A549 (cell line): ENCODE results near the gene PSMC5.

Experiments
- CBX8 ChIP-seq: fragments of 200-600 bp; sonication (generic); IDR thresholded peaks from 2 replicates; pipeline ENCODE4 v1.6.1; 2016
- CHD2 ChIP-seq: fragments of 150-350 bp; IDR thresholded peaks from 2 replicates; pipeline ENCODE4 v1.6.1; 2014; ENCODE audit warnings: low read length; ENCODE audit not compliant: partially characterized antibody
- EP300 ChIP-seq, 2 experiments: fragments of >200 bp; sonication (Bioruptor Twin); formaldehyde crosslinking; IDR thresholded peaks; 2 replicates in 1 of 2; 3 replicates in 1 of 2; pipeline ENCODE4 v1.6.1; 2016 to 2017
- KDM1A ChIP-seq: fragments of 200-600 bp; sonication (generic); IDR thresholded peaks from 2 replicates; pipeline ENCODE4 v1.6.1; 2016; ENCODE audit warnings: low read depth, mild to moderate bottlenecking
- KDM5A ChIP-seq: fragments of 200-600 bp; sonication (generic); IDR thresholded peaks from 2 replicates; pipeline ENCODE4 v1.6.1; 2016; ENCODE audit warnings: antibody characterized with exemption, mild to moderate bottlenecking
- POLR2A ChIP-seq: IDR thresholded peaks from 2 replicates; pipeline ENCODE4 v1.6.1; 2012; ENCODE audit warnings: mild to moderate bottlenecking, low read length
- RARB ChIP-seq: fragments of 250-450 bp; sonication (Bioruptor Pico); IDR thresholded peaks from 2 replicates; pipeline ENCODE4 v1.8.0; 2021; ENCODE audit warnings: mild to moderate bottlenecking, moderate library complexity
- TF ChIP-seq, protein P1 (sequence below): fragments of 450-650 bp; IDR thresholded peaks from 2 replicates; pipeline ENCODE4 v1.6.1; 2014; ENCODE audit warnings: antibody characterized with exemption
- TF ChIP-seq, protein P2 (sequence below): fragments of >200 bp; sonication (Bioruptor Twin); formaldehyde crosslinking; IDR thresholded peaks from 3 replicates; pipeline ENCODE4 v1.5.1; 2016
- TF ChIP-seq, protein P3 (sequence below): IDR thresholded peaks from 2 replicates; pipeline ENCODE4 v1.6.1; 2012

DNA sequence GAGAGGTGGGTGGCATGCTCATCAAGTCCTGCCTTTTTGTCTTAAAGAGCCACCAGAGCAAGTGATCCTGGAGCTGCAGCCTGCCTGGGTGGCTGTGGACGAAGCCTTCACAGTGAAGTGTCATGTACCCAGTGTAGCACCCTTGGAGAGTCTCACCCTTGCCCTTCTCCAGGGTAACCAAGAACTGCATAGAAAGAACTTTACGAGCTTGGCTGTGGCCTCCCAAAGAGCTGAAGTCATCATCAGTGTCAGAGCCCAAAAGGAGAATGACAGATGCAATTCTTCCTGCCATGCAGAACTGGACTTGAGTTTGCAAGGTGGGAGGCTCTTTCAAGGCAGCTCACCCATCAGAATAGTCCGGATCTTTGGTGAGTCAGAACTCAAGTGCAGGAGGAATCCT lies 32.0 kb downstream of the PSMC5 start:
- TF ChIP-seq, protein P1, sequence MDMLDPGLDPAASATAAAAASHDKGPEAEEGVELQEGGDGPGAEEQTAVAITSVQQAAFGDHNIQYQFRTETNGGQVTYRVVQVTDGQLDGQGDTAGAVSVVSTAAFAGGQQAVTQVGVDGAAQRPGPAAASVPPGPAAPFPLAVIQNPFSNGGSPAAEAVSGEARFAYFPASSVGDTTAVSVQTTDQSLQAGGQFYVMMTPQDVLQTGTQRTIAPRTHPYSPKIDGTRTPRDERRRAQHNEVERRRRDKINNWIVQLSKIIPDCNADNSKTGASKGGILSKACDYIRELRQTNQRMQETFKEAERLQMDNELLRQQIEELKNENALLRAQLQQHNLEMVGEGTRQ = no peak
- no peak for TF ChIP-seq POLR2A
- TF ChIP-seq, protein P2, sequence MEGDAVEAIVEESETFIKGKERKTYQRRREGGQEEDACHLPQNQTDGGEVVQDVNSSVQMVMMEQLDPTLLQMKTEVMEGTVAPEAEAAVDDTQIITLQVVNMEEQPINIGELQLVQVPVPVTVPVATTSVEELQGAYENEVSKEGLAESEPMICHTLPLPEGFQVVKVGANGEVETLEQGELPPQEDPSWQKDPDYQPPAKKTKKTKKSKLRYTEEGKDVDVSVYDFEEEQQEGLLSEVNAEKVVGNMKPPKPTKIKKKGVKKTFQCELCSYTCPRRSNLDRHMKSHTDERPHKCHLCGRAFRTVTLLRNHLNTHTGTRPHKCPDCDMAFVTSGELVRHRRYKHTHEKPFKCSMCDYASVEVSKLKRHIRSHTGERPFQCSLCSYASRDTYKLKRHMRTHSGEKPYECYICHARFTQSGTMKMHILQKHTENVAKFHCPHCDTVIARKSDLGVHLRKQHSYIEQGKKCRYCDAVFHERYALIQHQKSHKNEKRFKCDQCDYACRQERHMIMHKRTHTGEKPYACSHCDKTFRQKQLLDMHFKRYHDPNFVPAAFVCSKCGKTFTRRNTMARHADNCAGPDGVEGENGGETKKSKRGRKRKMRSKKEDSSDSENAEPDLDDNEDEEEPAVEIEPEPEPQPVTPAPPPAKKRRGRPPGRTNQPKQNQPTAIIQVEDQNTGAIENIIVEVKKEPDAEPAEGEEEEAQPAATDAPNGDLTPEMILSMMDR = no peak
- no peak for TF ChIP-seq KDM5A
- no peak for TF ChIP-seq EP300 (IDR thresholded peaks at IDR 0.05)
- no peak for TF ChIP-seq KDM1A
- TF ChIP-seq, protein P3, sequence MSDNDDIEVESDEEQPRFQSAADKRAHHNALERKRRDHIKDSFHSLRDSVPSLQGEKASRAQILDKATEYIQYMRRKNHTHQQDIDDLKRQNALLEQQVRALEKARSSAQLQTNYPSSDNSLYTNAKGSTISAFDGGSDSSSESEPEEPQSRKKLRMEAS = no peak
- TF ChIP-seq CHD2 = no peak
- no peak for TF ChIP-seq CBX8
- TF ChIP-seq RARB (CRISPR knock-in tag) = no peak
